Measurements from ENCODE around the gene SP9.

GRCh38 chr2:174364628-174365027 lies 29.9 kb downstream of the SP9 start:
- TF ChIP-seq POLR2AphosphoS5 (IDR thresholded peaks at IDR 0.05; ENCODE audit: low read depth, low read length), result no peak
- no peak for TF ChIP-seq POLR2A (IDR thresholded peaks at IDR 0.05; ENCODE audit: low read depth, low read length)
- no peak for TF ChIP-seq TAF1 (IDR thresholded peaks at IDR 0.05; ENCODE audit: borderline replicate concordance, low read depth, low read length)

All from GM12892 (cell line).